Inferior parietal cortex (tissue), 1 donor: ENCODE data around the gene RNPEP.
A peak's percentile ranks its signal among the peaks of the same experiment; 100 is the strongest.
"Not testable (repeated sequence)": the region's sequence is repeated elsewhere in the genome, so short reads cannot be mapped to it uniquely, and the experiment has no call there.

Experiments used
- DNase-seq: peaks from one replicate; pipeline ENCODE4 v3.0.0-alpha.2; 2016; ENCODE audit errors: extremely low spot score

Gene RNPEP

GRCh38 chr1:201958348-201958747 lies 24.1 kb upstream of the RNPEP start:
- DNase-seq = no peak

GRCh38 chr1:201962382-201962781 lies 20.1 kb upstream of the RNPEP start:
- DNase-seq = not testable (repeated sequence)

GRCh38 chr1:201964261-201964660 lies 18.2 kb upstream of the RNPEP start:
- no peak for DNase-seq

- no peak for DNase-seq
Observed at GRCh38 chr1:201966171-201966570, 16.3 kb upstream of the RNPEP start.

GRCh38 chr1:201968202-201968925 lies 14.1 kb upstream of the RNPEP start:
- no peak for DNase-seq

GRCh38 chr1:201970334-201971159 lies 11.9 kb upstream of the RNPEP start:
- DNase-seq = no peak

GRCh38 chr1:201982082-201982622 lies 296 bp upstream of the RNPEP start:
- no peak for DNase-seq

GRCh38 chr1:201983380-201983805 lies 945 bp downstream of the RNPEP start:
- DNase-seq = no peak

- no peak for DNase-seq
Observed at GRCh38 chr1:201984446-201984845, 2.0 kb downstream of the RNPEP start.

GRCh38 chr1:201985355-201985754 lies 2.9 kb downstream of the RNPEP start:
- DNase-seq = no peak

GRCh38 chr1:201988601-201989000 lies 6.2 kb downstream of the RNPEP start:
- DNase-seq = no peak

- no peak for DNase-seq
Observed at GRCh38 chr1:201989354-201990128, 7.1 kb downstream of the RNPEP start.

- no peak for DNase-seq
Observed at GRCh38 chr1:201990427-201990826, 8.0 kb downstream of the RNPEP start.

- peak; percentile 50 for DNase-seq
Observed at GRCh38 chr1:201999625-202000238, 17.3 kb downstream of the RNPEP start.

- no peak for DNase-seq
Observed at GRCh38 chr1:202002507-202002906, 20.1 kb downstream of the RNPEP start.

GRCh38 chr1:202004711-202005110 lies 22.3 kb downstream of the RNPEP start:
- no peak for DNase-seq

GRCh38 chr1:202005958-202006357 lies 23.5 kb downstream of the RNPEP start:
- DNase-seq = no peak

- no peak for DNase-seq
Observed at GRCh38 chr1:202007304-202007703, 24.9 kb downstream of the RNPEP start.

- no peak for DNase-seq
Observed at GRCh38 chr1:202007805-202008489, 25.5 kb downstream of the RNPEP start.

- peak; percentile 95 for DNase-seq
Observed at GRCh38 chr1:202009326-202010179, 27.1 kb downstream of the RNPEP start.
